Measurements from ENCODE around the gene IL1RAPL1.

DNA sequence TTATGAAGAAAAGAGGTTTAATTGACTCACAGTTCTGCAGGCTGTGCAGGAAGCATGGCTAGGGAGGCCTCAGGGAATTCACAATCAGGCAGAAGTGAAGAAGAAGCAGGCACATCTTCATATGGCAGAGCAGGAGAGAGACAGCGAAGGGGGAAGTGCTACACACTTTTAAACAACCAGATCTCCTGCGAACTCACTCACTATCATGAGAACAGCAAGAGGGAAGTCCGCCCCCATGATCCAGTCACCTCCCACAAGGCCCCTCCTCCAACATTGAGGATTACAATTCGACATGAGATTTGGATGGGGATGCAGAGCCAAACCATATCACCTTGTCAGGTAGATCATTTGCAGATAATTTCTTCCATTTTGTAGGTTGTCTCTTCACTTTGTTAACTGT, 1072.7 kb downstream of the IL1RAPL1 start:
- TF ChIP-seq, protein P1, sequence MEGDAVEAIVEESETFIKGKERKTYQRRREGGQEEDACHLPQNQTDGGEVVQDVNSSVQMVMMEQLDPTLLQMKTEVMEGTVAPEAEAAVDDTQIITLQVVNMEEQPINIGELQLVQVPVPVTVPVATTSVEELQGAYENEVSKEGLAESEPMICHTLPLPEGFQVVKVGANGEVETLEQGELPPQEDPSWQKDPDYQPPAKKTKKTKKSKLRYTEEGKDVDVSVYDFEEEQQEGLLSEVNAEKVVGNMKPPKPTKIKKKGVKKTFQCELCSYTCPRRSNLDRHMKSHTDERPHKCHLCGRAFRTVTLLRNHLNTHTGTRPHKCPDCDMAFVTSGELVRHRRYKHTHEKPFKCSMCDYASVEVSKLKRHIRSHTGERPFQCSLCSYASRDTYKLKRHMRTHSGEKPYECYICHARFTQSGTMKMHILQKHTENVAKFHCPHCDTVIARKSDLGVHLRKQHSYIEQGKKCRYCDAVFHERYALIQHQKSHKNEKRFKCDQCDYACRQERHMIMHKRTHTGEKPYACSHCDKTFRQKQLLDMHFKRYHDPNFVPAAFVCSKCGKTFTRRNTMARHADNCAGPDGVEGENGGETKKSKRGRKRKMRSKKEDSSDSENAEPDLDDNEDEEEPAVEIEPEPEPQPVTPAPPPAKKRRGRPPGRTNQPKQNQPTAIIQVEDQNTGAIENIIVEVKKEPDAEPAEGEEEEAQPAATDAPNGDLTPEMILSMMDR (IDR thresholded peaks at IDR 0.05) = no peak
- TF ChIP-seq POLR2A (IDR thresholded peaks at IDR 0.05) = no peak

Data from breast epithelium (tissue), 3 donors.